Stimulated activated CD4-positive, alpha-beta T cell treated with anti-CD3 and anti-CD28 coated beads, Interleukin-4, amount 100 ng/mL, for 24 hours (primary cell): ENCODE results near the gene NKAP.
"Not testable (repeated sequence)": the region's sequence is repeated elsewhere in the genome, so short reads cannot be mapped to it uniquely, and the experiment has no call there.

Experiments used
- DNase-seq: peaks from one replicate; pipeline ENCODE4 v3.0.0-alpha.2; 2020

Gene NKAP

DNA sequence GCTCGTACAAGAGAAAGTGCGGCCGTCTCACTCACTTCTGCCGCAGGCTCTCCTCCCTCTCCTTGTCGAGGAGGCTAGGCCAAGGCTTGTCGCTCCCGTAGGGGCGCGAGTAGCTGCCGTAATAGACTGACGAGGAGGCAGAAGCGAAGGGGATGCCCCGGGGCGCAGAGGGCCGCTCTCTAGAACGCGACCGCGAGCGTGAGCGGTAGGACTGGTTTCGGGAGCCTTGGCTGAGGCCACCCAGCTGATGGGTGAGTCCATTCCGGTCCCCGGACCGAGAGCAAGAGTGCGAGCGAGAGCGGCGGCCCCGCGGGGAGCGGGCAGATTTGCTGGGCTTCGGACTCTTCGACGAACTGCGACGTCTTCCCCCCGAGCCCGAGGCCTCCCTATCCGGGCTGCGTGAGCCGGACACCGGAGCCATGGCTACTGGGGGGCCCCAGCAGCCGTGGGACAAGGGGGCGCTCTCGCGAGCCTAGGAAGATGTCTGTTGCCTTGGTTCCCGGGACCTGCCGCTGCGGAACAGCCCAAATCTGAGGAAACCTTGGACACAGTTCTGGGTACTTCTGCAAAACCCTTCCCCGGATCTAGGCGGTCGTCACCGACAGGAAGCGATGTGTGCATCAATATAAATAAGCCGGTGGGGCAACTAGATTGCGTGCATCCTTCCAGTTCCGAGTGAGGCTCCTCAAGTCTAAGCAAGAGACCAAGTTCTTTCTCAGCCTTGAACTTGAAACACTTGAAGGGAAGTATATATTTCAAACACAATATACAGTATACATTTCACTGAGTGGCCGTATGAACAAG, at the start of gene NKAP:
Gene NKAP, minus strand, starts transcription at position 567 of the 804 bp plus-strand sequence. Its CDS starts 146 bp downstream, at position 421.
- DNase-seq: peak; percentile 83

DNA sequence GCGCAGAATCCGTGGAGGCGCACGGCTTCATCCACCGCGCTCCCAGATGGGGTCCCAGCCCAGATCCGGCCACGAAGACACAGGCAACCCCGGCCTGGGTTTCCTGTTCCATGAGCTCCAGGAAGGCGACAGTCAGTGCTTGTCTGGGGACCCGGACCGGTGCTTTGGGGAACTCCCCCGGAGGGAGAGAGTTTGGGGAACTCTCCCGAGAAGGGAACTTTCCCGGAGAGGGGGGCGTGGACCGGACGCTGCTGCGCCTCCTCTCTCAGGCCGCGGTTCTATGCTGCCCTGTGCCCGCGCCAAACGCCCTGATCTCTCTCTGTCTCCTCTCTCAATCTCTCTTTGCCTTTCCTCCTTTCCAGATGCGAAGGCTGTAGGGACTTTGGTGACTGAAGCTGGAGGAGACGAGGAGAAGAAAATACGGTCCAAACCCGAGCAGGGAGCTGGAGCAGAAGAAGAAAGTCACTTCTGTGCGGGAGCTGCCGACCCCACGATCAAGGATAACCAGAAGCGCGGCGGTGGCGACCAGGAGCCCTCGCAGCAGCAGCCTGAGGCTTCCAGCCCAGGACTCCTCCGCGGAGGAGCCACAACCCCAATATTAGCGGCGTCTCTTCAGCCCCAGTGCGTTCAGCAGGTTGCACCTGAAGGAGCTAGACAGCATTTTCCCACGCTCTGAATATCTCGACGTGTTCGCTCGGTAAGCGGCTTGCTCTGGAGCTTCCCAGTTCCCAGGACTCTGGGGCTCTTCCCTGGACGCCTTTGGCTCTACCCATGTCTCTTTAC, 47.6 kb upstream of the NKAP start:
- no peak for DNase-seq

- no peak for DNase-seq
These were observed 47.0 kb upstream of the NKAP start for GRCh38 chrX:119990556-119991004.

DNA sequence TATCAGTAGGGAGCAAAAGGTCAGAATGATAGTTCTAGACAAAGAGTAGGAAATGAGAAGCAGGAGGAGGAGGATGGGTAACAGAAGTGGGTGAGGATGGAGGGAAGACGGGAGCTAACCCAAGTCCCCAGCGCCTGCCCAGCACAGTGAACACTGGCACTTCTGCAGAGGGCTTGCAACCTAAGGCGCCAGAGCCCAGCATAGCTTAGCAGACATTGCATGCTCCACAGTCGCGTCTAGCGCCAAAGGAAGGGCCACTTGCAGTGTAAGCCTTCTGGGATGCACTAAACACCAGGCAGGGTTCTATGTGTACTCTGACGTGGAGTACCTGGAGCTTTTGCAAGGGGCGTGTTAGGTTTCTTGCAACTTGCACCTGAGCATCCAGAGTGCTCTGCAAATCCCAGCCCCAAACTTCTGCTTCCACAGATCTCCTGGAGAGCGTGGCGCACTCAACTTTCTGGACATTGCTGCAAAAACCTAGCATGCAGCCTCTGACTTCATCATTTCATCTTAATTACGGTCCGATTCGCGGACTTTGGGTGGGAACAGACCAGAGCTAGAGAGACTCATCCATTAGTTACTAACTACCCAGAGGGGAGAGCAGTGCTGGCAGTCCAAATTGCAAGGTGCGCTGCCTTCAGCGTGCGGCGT, 46.5 kb upstream of the NKAP start:
- DNase-seq: no peak

GRCh38 chrX:119986203-119986602, 42.7 kb upstream of the NKAP start:
- no peak for DNase-seq

- no peak for DNase-seq
These were observed 41.1 kb upstream of the NKAP start for GRCh38 chrX:119984652-119985051.

DNA sequence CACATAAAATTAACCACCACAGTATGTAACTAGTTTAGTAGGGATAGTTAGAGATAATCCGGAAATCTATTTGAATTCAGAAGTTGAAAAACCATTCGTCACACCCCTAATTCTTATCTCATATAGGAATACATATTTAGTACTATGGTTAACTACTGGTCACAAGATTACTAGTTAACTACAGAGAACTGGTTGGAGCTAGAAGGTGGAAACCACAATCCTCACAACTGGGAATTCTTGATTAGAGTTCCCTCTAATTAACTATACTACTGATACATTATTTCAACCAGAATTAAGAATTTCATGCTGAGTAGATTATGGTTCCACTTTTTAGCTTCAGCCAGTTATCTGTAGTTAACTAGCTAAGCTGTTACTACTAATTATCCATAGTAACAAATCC, 39.9 kb upstream of the NKAP start:
- no peak for DNase-seq

DNA sequence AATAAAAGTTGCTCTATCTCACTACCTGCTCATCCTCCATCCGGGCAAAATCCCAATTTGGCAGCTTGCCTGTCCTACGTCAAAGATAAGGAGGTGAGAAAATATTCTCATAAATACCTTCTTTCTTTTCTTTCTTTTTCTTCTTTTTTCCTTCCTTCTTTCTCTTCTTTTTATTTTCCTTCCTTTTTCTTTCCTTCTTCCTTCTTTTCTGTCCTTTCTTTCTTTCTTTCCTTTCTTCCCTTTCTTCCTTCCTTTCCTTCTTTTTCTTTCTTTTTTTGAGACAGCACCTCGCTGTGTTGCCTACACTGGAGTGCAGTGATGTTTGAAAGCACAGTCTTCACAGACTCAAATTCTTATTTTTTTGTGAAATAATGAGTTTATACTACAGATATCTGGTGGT, 38.6 kb upstream of the NKAP start:
- DNase-seq: no peak

DNA sequence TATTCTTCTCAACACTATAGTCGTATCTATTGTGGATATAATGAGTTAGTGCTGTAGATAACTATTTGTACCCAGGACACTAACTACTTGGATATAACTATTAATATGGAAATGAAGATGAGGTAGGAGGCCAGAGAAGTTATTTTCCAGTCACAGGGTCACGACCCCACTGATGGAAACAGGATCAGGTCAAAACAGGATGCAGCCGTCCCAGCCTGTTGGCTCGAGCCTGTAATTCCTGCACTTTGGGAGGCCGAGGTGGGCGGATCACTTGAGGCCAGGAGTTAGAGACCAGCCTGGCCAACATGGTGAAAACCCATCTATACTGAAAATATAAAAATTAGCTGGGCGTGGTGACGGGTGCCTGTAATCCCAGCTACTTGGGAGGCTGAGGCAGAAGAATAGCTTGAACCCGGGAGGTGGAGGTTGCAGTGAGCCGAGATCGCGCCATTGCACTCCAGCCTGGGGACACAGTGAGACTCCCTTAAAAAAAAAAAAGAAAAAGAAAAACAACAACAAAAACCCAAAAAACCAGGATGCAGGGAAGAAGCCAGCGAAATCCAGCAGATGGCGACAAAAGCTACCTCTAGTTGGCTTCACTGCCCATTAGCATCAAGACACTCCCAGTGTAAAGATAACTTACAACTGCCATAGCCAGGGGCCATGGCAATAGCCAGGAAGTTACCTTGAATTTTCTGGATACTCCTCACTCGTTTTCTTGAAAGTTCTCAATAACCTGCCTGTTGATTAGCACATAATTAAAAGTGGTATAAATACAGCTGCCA, 37.9 kb upstream of the NKAP start:
- no peak for DNase-seq

GRCh38 chrX:119977172-119977571, 33.6 kb upstream of the NKAP start:
- DNase-seq: not testable (repeated sequence)

DNA sequence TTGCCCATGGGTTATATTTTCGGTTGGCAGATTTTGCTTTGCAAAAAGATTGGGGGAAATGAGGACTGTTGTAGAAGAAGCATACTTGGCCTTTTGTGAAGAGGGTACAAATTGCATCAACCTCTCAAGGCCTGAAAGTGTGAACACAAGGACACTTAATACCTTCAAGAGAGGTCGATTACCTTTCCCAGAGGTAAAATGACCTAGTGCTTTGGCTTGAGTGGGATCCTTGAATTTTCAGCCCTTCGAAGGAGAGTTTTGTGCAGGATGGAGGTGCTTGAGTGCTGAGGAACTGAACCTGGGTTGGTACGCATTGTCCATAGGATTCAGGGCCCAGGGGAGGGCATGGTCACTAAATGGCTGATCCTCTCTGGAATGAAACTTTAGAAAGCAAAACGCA, 27.6 kb upstream of the NKAP start:
- DNase-seq: no peak

DNA sequence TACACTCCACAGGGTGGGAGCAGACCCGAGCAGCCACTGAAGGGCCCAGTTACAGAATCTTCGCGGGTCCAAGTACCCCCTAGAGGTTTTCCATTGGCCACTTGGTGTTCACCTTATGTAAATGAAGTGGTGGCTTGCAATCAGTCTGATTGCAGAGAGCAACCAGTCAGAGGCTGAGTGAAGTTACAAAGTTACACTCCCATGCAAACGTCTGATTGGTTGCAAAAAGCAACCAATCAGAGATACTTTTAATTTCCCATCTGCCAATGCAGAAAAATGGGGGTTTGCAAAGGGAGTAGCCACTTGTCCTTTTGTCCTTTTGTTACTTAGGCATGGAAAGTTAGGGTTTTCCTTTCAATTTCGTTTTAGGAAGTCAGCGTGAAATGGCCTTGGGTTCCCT, 27.0 kb upstream of the NKAP start:
- no peak for DNase-seq

GRCh38 chrX:119966837-119967236, 23.3 kb upstream of the NKAP start:
- not testable (repeated sequence) for DNase-seq

- DNase-seq: no peak
These were observed 17.1 kb upstream of the NKAP start for GRCh38 chrX:119960625-119961024.

DNA sequence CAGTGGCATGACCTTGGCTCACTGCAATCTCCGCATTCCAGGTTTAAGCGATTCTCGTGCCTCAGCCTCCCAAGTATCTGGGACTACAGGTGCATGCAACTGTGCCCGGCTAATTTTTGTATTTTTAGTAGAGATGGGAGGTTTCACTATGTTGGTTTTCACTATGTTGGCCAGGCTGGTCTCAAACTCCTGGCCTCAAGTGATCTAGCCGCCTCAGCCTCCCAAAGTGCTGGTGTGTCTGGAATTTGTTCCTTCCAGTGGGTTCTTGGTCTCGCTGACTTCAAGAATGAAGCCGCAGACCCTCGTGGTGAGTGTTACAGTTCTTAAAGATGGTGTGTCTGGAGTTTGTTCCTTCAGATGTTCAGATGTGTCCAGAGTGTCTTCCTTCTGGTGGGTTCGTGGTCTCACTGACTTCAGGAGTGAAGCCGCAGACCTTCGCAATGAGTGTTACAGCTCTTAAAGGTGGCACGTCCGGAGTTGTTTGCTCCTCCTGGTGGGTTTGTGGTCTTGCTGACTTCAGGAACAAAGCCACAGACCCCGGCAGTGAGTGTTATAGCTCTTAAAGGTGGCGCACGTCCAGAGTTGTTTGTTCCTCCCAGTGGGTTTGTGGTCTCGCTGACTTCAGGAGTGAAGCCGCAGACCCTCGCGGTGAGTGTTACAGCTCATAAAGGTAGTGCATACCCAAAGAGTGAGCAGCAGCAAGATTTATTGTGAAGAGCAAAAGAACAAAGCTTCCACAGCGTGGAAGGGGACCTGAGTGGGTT, 12.4 kb upstream of the NKAP start:
- DNase-seq: peak; percentile 9

GRCh38 chrX:119954374-119954773, 10.8 kb upstream of the NKAP start:
- no peak for DNase-seq

DNA sequence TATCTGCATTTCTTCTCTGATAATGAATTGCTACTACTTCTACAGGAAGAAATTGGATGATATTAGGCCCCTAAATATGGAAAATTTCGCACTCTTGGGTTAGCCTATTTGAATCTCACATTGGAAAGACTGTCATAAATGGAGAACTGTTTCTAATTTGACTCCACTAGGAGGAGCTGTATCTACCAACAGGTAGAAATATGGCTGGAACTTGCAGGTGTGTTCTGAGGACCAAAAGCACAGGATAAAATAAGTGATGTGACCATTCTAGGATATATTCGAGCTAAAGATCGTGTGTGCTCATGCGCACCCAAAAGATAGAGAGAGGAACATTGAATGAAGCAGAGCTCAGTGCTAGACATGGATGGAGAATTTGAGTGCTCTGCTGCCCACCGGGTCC, 4.8 kb upstream of the NKAP start:
- no peak for DNase-seq

DNA sequence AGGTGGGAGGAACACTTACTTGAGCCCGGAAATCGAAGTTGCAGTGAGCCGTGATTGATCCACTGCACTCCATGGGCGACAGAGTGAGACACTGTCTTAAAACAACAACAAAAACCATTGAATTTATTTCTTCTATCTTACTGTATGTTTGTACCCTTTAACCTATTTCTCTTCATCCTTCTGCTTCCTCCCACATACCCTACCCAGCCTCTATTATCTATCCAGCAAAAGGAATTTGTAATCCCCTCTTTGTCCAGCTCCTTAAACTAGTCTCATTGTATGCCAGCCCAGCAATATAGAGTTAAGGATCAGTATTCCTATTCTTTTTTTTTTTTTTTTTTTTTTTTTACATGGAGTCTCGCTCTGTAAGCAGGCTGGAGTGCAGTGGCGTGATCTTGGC, 1.9 kb upstream of the NKAP start:
- no peak for DNase-seq

DNA sequence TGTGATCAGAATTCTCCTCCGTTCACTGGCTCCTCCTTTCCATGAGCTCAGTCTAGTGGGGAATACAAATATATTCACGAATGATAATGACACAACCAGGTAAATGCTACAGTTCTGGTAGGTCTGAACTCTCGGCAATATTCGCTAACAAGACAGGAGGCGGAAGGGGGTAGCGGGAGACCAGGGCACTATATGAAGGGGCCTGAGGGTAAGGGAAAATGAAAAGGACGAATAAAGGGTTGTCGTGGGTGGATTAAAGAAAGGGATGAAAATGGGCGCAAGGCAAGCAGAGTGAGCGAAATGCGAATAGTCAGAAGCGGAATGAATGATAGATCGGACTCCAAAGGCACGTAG, 743 bp downstream of the NKAP start:
- DNase-seq: no peak

- DNase-seq: no peak
These were observed 1.3 kb downstream of the NKAP start for GRCh38 chrX:119942173-119942819.

DNA sequence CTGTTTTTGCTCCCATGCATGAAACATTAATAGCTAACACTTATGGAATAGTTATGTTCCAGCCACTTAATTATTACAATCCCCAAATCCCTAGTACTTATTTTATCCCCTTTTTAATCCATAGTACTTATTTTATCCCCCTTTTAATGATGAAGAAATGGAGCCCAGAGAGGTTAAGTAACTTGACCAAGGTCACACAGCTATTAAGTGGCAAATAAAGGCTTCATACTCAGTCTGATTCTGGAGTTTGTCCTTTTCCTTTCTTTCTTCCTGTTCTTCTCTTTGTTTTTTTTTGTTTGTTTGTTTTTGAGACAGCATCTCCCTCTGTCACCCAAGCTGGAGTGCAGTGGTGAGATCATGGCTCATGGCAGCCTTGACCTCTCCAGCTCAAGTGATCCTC, 2.2 kb downstream of the NKAP start:
- no peak for DNase-seq
